B cell (primary cell): ENCODE data around the gene RFWD3. TPM values are rescaled to one million over a fixed set of nuclear protein-coding genes. Genes with fewer than 3 reads are reported as not detected.
A peak's percentile ranks its signal among the peaks of the same experiment; 100 is the strongest.

Experiments used
- ATAC-seq: fragments of 200-7000 bp; cut with Tn5 transposase; one replicate; pipeline ENCODE4 v1.10.0; 2021; ENCODE audit warnings: low read depth, mild to moderate bottlenecking, moderate number of reproducible peaks, moderate library complexity
- CTCF ChIA-PET: fragments of 350-600 bp; sonication (Branson Sonifier 250); formaldehyde crosslinking; loops from one replicate; lab custom pipeline; 2021; ENCODE audit warnings: antibody characterized with exemption, inconsistent platforms; lab: Charles Lee
- POLR2A ChIA-PET: fragments of 350-600 bp; sonication (Branson Sonifier 250); formaldehyde crosslinking; loops from one replicate; lab custom pipeline; 2021; ENCODE audit warnings: antibody characterized with exemption; lab: Charles Lee
- DNase-seq: peaks from one replicate; pipeline ENCODE4 v3.0.0; 2013
- H2AFZ ChIP-seq: 2 replicates; pipeline ENCODE4 v1.6.1; 2012; ENCODE audit warnings: mild to moderate bottlenecking, low read depth, low read length; ENCODE audit not compliant: insufficient read depth, poor library complexity, severe bottlenecking
- H3K27ac ChIP-seq, 2 donors: 1 replicate in 1 of 2; 2 replicates in 1 of 2; pipeline ENCODE4 v1.5.1; 2012 to 2013; ENCODE audit warnings: low read length in 2 of 2, mild to moderate bottlenecking in 2 of 2, moderate library complexity in 1 of 2
- H3K27me3 ChIP-seq, 4 experiments: fragments of 200-600 bp in 1 of 4; sonication (generic) in 1 of 4; replicated peaks in 1 of 4; 1 replicate in 2 of 4; 2 replicates in 2 of 4; pipeline versions ENCODE4 v1.6.1 to v1.7.0; 2013 to 2016; ENCODE audit warnings: low read length in 3 of 4, mild to moderate bottlenecking in 2 of 4, mixed read lengths in 1 of 4, moderate library complexity in 1 of 4; ENCODE audit not compliant: insufficient read depth in 4 of 4, control insufficient read depth in 3 of 4; ENCODE audit errors: control extremely low read depth in 1 of 4
- H3K36me3 ChIP-seq, 2 experiments: replicated peaks in 1 of 2; 1 replicate in 1 of 2; 2 replicates in 1 of 2; pipeline versions ENCODE4 v1.6.1 to v1.7.1; 2013; ENCODE audit warnings: low read length in 1 of 2; ENCODE audit not compliant: insufficient read depth in 2 of 2, control insufficient read depth in 1 of 2; ENCODE audit errors: control extremely low read depth in 1 of 2, extremely low read depth in 1 of 2
- H3K4me1 ChIP-seq, 2 donors: fragments of 200-600 bp in 1 of 2; sonication (generic) in 1 of 2; 1 replicate in 1 of 2; 2 replicates in 1 of 2; pipeline versions ENCODE4 v1.5.1 to v1.6.1; 2013 to 2017; ENCODE audit warnings: low read length in 2 of 2; ENCODE audit not compliant: control insufficient read depth in 2 of 2, insufficient read depth in 2 of 2
- H3K4me2 ChIP-seq: replicated peaks from 2 replicates; pipeline ENCODE3; 2012; ENCODE audit warnings: mild to moderate bottlenecking, low read depth, low read length; ENCODE audit not compliant: poor library complexity, severe bottlenecking
- H3K4me3 ChIP-seq, 5 experiments: fragments of 200-600 bp in 1 of 5; sonication (generic) in 1 of 5; 1 replicate in 3 of 5; 2 replicates in 2 of 5; pipeline versions ENCODE4 v1.5.1 to v1.7.0; 2011 to 2016; ENCODE audit warnings: low read length in 4 of 5, mild to moderate bottlenecking in 4 of 5, low read depth in 2 of 5, control low read depth in 1 of 5, moderate library complexity in 1 of 5; ENCODE audit not compliant: insufficient read depth in 1 of 5; ENCODE audit errors: control extremely low read depth in 1 of 5, extremely low read depth in 1 of 5
- H3K79me2 ChIP-seq: fragments of 200-600 bp; sonication (generic); one replicate; pipeline ENCODE4 v1.6.0; 2016; ENCODE audit warnings: low read length; ENCODE audit not compliant: control insufficient read depth, insufficient read depth
- H3K9ac ChIP-seq: fragments of 200-600 bp; sonication (generic); 2 replicates; pipeline ENCODE4 v1.6.1; 2017; ENCODE audit warnings: mild to moderate bottlenecking, low read length, moderate library complexity
- H3K9me3 ChIP-seq, 3 donors: one replicate each; pipeline versions ENCODE4 v1.6.1 to v1.7.1; 2013; ENCODE audit warnings: low read length in 2 of 3; ENCODE audit not compliant: control insufficient read depth in 2 of 3, insufficient read depth in 1 of 3; ENCODE audit errors: control extremely low read depth in 1 of 3
- H4K20me1 ChIP-seq: 2 replicates; pipeline ENCODE4 v1.6.0; 2012; ENCODE audit warnings: mild to moderate bottlenecking, low read length; ENCODE audit not compliant: insufficient read depth, control insufficient read depth, poor library complexity, severe bottlenecking
- H3K27ac Mint-ChIP-seq: one replicate; pipeline ENCODE4 v1.8.0; 2021; ENCODE audit warnings: mixed read lengths
- H3K27me3 Mint-ChIP-seq: one replicate; pipeline ENCODE4 v1.8.0; 2021; ENCODE audit warnings: mixed read lengths
- H3K4me1 Mint-ChIP-seq: one replicate; pipeline ENCODE4 v1.8.0; 2021; ENCODE audit warnings: mixed read lengths
- H3K4me3 Mint-ChIP-seq: one replicate; pipeline ENCODE4 v1.8.0; 2021; ENCODE audit warnings: mixed read lengths
- H3K9me3 Mint-ChIP-seq: one replicate; pipeline ENCODE4 v1.8.0; 2022; ENCODE audit warnings: mixed read lengths; ENCODE audit not compliant: insufficient read depth
- EZH2 ChIP-seq: IDR thresholded peaks from 2 replicates; pipeline ENCODE4 v1.6.1; 2012; ENCODE audit warnings: borderline replicate concordance, low read depth, mild to moderate bottlenecking, moderate library complexity, low read length; ENCODE audit not compliant: insufficient read depth, poor library complexity, severe bottlenecking
- WGBS: methylation state at CpG from one replicate; pipeline ENCODE4 v1.1.5; 2013; ENCODE audit warnings: missing lambda C conversion rate; ENCODE audit not compliant: insufficient coverage; 5-methylcytosine and 5-hydroxymethylcytosine counted together
- intact Hi-C: fragments of 100-400 bp; cut with micrococcal nuclease; formaldehyde crosslinking; loops from one replicate; pipeline ENCODE4 v1.10.0; 2022
- polyA plus RNA-seq: library from polyadenylated mRNA; depleted of rRNA; stranded (reverse); fragments of >200 nt; gene quantifications from 2 replicates; pipeline ENCODE4 v1.2.3, GENCODE V29; 2012
- total RNA-seq, 2 donors: library from RNA; stranded (reverse); fragments of 120-200 nt in 1 of 2; gene quantifications; 1 replicate in 1 of 2; 2 replicates in 1 of 2; pipeline versions ENCODE4 v1.2.3 to v1.2.4, GENCODE V29; 2013 to 2022
- TF ChIP-seq, protein P1 (sequence below): fragments of 200-600 bp; IDR thresholded peaks from one replicate; pipeline ENCODE4 v1.8.0; 2022; ENCODE audit warnings: antibody characterized with exemption, mild to moderate bottlenecking

The RFWD3 gene
- total and polyA plus RNA-seq, 2 donors (not counting 1 experiment from before 2014, with no cell fraction given) = 19.7 to 63.3 TPM

DNA sequence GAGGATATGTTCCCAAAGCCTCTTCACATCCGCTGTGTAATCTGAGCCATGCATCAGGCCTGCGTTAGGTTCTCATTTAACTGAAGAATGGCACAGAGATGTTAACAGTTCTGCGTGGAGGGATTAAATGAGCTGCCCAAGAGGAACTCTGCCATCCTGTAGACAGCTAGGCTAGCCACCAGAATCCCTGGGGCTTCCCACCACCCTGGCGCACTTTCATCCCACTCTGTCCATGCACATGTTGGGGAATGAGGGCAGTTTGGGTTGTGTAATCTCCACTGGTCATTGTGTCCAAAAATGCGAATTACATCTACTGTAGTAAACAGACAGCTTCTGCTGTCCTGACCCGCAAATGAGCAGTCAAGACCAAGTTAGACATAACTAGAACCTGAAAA, 58.7 kb downstream of the RFWD3 start:
- Histone ChIP-seq H3K4me2 (peak overlapping the region; percentile 82), H2AFZ (peak overlapping the region; percentile 96), H3K27ac (no peak overlapping the region), H3K4me3 (peak overlapping the region in 1 of 5 experiments; percentile 83), H3K79me2 (peaks cover 45% of the 10 kb centered on the region), H3K4me1 (peaks cover 25 to 26% of the 10 kb centered on the region in 2 donors), H3K36me3 (no peaks in the 10 kb centered on the region), H4K20me1 (no peaks in the 10 kb centered on the region), H3K27me3 (no peaks in the 10 kb centered on the region), H3K9ac (no peak overlapping the region), H3K9me3 (no peaks in the 10 kb centered on the region)
- Mint-ChIP-seq H3K4me3 (peak overlapping the region; percentile 90), H3K27me3 (no peaks in the 10 kb centered on the region), H3K4me1 (peaks cover 32% of the 10 kb centered on the region), H3K9me3 (no peaks in the 10 kb centered on the region), H3K27ac (peak overlapping the region; percentile 26)
- TF ChIP-seq EZH2 = no peak
- ChIA-PET CTCF (interaction anchor here (1.0 to 2.5 kb wide), 3 partner anchors 14 to 22 kb away, joined by 3 to 6 read pairs (median 3); no protein-coding TSS in a partner anchor), POLR2A (interaction anchor here (0.6 to 0.7 kb wide), 2 partner anchors 315 to 487 kb away, joined by 3 to 6 read pairs; no protein-coding TSS in a partner anchor)
- 91% methylated on average over 5 of the region's 6 CpGs for WGBS
- intact Hi-C loops = loop anchor here (2.0 kb wide), 2 partner anchors 377 to 541 kb away; partner anchors contain the start of genes WDR59 and ZFP1
- DNase-seq (no peak), ATAC-seq (no peak)

DNA sequence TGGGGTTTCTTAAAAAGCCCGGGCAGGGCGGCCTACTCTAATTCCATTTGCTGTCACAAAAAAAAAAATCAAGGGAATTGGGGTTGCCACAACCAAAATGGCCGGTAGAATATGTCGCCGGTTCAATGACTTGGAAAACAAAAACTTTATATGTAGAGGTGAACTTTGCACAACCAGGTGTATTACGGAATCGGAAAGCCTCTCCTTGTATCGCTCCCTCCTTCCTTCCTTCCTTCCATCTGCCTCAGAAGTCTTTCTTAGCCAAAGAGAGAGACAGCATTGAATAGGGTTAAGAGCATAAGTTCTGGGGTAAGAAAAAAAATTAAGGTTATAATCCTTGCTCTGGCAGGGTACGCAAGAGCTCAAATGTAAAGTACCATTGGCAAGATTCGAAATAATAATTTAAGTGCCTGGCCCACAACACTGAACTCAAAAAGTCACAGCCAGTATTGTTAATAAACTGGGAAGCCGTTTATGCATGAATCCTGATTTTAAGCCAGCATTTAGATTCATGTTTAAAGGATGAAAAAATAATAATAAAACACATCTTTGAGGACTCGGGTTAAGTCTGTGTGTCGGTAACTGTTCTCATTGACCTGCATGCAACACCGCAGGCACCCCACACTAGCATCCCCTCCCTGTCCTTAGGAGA, 59.2 kb downstream of the RFWD3 start:
- Histone ChIP-seq H4K20me1 (no peaks in the 10 kb centered on the region), H3K36me3 (no peaks in the 10 kb centered on the region), H2AFZ (peak overlapping the region; percentile 96), H3K27me3 (no peaks in the 10 kb centered on the region), H3K4me1 (peaks cover 25 to 26% of the 10 kb centered on the region in 2 donors), H3K9me3 (peaks cover 0 to 3% (median 0%) of the 10 kb centered on the region in 3 donors), H3K27ac (peak overlapping the region; percentile 87 to 92), H3K9ac (peak overlapping the region; percentile 94), H3K79me2 (peaks cover 50% of the 10 kb centered on the region), H3K4me2 (peak overlapping the region; percentile 82), H3K4me3 (peak overlapping the region; percentile 61 to 99 (median 93))
- Mint-ChIP-seq H3K9me3 (no peaks in the 10 kb centered on the region), H3K27ac (peak overlapping the region; percentile 85), H3K4me3 (peak overlapping the region; percentile 90), H3K27me3 (no peaks in the 10 kb centered on the region), H3K4me1 (peaks cover 36% of the 10 kb centered on the region)
- TF ChIP-seq, protein P1, sequence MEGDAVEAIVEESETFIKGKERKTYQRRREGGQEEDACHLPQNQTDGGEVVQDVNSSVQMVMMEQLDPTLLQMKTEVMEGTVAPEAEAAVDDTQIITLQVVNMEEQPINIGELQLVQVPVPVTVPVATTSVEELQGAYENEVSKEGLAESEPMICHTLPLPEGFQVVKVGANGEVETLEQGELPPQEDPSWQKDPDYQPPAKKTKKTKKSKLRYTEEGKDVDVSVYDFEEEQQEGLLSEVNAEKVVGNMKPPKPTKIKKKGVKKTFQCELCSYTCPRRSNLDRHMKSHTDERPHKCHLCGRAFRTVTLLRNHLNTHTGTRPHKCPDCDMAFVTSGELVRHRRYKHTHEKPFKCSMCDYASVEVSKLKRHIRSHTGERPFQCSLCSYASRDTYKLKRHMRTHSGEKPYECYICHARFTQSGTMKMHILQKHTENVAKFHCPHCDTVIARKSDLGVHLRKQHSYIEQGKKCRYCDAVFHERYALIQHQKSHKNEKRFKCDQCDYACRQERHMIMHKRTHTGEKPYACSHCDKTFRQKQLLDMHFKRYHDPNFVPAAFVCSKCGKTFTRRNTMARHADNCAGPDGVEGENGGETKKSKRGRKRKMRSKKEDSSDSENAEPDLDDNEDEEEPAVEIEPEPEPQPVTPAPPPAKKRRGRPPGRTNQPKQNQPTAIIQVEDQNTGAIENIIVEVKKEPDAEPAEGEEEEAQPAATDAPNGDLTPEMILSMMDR = no peak
- no peak for TF ChIP-seq EZH2
- ChIA-PET POLR2A (interaction anchor here (1.2 kb wide), 1 partner anchor 59 kb away, joined by 6 read pairs; the partner anchor contains the start of gene RFWD3), CTCF (interaction anchor here (1.0 to 2.5 kb wide), 5 partner anchors 15 to 59 kb away, joined by 3 to 6 read pairs (median 3); partner anchors contain the start of gene RFWD3)
- 71% methylated on average over 3 of the region's 14 CpGs for WGBS
- DNase-seq = no peak
- intact Hi-C loops = loop anchor here (2.0 kb wide), 2 partner anchors 377 to 541 kb away; partner anchors contain the start of genes WDR59 and ZFP1
- ATAC-seq = no peak
